ENCODE measurements around the gene AEBP1.
A peak's percentile ranks its signal among the peaks of the same experiment; 100 is the strongest.

Gene AEBP1

GRCh38 chr7:44066494-44067063 lies 37.6 kb upstream of the AEBP1 start:
- no peak for DNase-seq (ENCODE audit: low read depth in 2 of 2)

DNA sequence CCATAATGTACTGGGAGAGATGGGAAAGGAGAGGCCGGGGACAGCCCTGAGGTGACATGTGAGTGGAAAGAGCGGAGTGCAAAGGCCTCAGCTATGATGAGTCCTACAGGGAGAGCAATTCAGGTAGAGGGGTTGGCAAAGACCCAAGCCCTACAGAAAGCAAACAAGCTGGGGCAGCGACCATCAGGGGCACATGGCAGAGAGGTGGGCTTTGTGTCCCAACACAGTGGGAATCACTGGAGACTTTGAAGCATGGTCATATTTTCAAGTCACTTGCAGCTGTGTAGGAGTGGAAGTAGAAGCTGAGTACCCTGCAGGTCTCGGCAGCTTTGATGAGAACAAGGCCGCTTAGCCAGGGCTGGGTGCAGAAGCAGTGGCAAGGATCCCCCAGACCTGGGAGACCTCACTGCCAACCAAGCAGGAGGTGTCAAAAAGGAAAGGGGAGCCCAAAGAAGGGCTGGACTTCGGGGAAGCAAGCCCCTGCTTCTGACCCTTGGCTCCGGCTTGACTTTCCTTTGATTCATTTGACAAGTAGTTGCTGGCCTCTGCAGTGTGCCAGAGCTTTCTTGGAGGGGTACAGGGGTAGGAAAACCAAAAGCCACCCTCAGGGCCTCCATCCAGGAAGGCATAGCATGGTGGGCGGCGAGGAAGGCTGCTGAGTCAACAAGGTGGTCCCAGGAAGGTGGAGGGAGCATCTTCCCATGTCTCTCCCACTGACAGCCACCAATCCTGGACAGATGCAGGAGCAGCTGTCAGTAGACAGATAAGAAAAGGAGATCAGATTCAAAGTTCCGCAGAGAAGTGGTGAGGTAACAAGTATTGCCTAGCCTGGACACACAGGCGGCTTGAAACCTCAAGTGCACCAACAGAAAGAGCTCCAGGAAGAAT lies 36.8 kb upstream of the AEBP1 start:
- DNase-seq (ENCODE audit: low read depth in 2 of 2), result no peak

DNA sequence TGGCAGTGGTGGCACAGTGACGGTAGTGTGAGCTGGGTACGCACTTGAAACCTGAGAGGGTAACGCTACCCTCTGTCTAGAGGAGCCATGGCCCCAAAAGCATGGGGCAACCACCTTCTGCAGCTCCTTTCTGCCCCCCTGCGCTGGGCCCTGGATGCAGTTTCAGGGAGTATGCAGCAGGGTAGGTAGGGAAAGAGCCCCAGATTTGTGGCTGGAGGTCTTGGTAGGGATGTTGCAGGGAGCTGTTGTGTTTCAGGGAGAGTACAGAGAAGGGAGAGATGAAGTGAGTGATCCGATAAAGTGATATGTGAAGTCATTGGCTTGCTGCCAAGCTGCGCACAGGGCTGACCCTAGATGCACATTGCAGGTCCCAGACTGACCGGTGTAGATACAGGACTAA lies 36.1 kb upstream of the AEBP1 start:
- no peak for DNase-seq (ENCODE audit: low read depth in 2 of 2)

DNA sequence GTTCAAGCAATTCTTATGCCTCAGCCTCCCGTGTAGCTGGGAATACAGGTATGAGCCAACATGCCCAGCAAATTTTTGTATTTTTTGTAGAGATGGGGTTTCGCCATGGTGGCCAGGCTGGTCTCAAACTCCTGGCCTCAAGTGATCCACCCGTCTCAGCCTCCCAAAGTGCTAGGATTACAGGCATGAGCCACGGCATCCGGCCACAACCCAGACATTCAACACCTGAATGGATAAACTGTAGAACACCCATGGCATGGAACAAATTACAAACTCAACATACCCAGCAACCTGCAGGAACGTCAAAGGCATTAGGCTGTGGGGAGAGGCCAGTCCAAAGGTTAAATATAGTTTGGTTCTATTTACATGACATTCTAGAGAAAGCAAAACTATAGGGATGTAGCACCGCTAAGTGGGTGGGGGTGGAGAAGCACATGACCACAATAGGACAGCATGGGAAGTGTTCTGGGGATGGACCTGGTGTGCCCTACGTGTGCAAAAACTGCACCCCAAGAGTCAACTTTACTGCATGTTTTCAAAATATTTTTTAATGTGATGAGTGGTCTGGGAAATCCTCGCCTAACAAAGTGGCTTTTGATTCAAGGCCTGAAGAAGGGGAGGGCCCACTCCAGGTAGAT lies 32.3 kb upstream of the AEBP1 start:
- no peak for DNase-seq (ENCODE audit: low read depth in 2 of 2)

DNA sequence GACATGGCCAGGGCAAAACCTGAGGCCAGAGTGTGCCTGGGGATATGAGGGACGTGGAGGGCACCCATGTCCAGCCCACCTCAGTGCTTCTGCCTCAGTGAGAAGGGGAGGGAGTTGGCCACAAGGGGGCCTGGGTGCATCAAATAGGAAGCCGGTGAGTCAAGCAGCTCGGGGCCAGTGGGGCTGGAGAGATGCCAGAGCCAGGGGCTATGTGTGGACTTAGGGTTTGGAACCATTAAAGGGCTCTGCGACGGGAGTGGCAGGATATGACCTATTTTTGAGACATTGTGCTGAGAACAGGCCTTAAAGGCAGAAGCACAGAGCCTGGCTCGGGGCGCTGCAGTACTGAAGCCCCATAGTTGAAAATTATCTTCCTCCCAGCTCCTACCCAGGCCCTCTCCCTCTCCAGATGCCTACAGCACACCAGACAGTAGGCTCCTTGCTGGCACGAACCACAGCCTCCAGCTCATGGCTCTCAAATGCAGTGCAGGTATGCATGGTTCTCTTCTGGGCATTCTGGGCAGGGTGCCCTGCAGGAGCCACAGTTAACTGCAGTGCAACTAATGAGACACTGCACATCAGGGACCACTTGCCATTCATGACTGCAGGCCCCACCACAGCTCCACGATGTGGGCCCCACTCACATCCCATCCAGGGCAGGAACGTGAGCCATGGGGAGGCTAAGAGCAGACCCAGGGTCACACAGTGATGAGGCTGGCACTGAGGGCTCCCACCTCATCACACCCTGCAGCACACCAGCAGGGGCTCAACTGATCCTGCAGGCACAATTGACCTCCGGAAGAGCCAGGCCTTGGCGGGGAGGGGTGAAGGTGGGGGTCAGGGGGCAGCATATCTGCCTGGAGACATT lies 31.5 kb upstream of the AEBP1 start:
- no peak for DNase-seq (ENCODE audit: low read depth in 2 of 2)

DNA sequence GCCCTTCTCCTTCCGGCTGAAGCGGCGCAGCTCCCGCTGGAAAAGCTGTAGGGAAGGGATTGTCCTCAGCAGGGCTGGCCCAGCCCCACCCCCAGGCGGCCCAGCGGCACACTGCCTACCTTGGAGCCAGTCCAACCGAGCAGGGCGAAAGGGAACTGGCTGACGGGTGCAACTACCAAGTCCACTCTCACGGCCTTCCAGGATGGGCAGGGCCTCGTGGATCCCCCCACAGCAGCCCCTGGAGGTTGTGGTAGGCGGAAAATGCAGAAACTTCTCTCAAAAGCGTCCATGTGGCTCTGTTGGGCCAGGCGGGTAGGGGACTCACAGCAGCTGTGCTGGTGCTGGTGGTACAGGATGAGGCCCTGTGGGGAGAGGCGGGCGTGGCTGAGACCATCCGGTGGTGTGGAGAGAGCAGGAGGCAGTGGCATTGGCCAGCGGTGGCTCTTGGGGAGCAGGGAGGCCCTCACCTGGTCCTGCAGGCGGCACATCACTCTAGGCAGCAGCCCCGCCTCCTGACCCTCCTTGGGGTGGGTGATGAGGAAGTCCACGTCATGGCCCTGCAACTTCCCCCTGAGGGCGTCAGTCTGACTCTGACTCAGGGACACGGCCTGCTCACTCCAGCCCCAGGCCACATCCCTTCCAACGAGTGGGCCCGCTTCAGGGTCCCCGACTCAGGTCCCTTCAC lies 30.3 kb upstream of the AEBP1 start:
- DNase-seq (ENCODE audit: low read depth in 2 of 2), result no peak

GRCh38 chr7:44074349-44074695 lies 29.8 kb upstream of the AEBP1 start:
- DNase-seq (ENCODE audit: low read depth in 2 of 2), result no peak

DNA sequence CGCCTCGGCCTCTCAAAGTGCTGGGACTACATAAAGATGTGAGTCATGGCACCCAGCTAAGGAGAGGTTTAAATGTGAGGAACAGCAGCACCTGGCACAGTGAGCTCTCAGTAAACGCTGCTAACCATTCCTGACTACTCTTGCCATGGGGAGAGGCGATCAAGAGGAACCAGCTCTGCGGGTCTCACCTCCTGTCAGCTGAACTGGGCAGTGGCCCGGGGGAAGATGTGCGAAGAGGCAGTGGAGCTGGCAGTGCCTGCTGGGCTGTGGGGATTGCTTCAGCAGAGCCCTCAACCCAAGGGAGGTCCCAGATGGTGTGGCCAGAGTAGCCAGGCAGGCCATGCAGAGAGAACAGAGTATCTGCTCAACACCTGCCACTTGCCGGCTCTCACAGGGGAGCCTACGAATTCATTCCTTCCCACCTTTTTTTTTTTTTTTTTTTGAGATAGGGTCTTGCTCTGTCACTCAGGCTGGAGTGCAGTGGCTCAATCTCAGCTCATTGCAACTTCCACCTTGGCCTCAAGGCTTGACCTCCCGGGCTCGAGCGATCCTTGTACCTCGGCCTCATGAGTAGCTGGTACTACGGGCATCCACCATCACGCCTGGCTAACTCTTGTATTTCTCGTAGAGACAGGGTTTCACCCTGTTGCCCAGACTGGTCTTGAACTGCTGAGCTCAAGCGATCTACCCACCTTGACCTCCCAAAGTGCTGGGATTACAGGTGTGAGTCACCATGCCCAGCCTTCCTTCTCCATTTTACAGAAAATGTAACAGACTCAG lies 28.7 kb upstream of the AEBP1 start:
- DNase-seq (ENCODE audit: low read depth in 2 of 2), result no peak

- DNase-seq (ENCODE audit: low read depth in 2 of 2), result no peak
Observed at GRCh38 chr7:44076101-44076895, 27.8 kb upstream of the AEBP1 start.

DNA sequence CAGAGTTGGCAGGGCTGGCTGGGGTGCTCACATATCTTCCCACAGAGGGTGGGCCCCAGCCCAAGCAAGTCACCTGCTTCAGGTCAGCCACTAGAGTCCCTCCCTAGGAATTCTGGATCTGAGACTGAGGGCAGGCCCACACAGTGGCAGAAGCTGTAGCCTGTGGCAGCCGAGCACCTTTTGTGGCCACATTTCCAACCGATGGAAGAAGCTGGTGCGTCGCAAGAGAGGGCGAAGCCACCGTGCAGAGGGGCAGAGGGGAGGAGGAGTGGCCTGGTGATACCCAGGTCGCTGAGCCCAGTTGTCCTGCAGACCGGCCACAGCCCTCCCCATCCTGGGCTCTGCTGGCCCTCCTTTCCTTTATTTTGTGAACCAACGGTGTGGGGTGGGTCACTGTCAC lies 27.1 kb upstream of the AEBP1 start:
- no peak for DNase-seq (ENCODE audit: low read depth in 2 of 2)

DNA sequence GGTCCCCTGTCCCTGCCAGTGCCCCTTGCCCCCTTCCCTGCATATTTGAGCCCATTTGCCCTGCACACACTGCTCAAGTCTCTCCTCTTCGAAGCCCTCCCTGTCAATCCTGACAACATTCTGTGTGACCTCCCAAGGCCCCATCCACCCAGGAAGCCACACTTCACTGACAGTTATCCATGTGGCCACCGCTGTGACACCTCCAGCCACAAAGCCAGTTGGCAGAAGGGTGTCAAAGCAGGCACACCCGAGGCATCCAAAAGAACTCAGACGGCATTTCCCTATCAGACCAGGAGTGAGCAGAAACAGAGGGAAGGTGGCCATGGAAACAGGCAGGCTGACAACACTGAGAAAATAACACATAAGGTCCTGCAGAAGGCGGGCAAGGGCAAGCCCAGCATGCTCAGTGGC lies 26.5 kb upstream of the AEBP1 start:
- DNase-seq (ENCODE audit: low read depth in 2 of 2), result no peak

GRCh38 chr7:44078521-44078920 lies 25.6 kb upstream of the AEBP1 start:
- DNase-seq (ENCODE audit: low read depth in 2 of 2), result no peak

DNA sequence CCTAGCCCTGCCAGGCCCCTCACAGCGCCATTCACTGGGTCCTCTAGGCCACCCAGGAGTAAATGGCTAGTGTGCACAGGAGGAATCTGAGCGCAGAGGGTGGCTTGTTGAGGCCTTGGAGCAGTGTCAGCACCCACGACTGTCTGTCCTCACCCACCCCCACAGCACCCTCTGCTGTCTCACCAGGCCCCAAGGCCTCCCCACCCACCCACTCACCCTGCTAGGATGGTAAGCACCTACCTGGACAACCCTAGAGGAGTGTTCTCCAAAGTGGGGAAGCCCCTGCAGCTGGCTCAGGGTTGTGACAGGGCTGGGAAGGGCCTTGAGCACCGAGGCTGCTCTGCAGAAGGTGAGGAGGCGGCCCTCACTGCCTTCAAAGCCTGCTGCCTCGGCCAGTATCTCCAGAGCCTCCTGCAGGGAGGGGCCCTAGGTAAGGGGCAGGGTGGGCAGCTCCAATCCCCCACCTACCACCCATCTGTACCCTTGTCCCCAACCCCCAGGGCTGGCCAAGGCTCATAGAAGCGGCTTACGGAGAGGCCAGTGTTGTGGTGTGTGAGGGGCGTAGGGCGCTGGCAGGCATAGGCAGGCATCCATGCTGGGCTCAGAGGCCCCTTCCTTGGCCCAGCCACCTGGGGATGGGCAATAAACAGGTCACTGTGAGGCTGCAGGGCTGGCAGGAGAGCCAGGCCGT lies 24.7 kb upstream of the AEBP1 start:
- no peak for DNase-seq (ENCODE audit: low read depth in 2 of 2)

- DNase-seq (ENCODE audit: low read depth in 2 of 2), result no peak
Observed at GRCh38 chr7:44080118-44080517, 24.0 kb upstream of the AEBP1 start.

- DNase-seq (ENCODE audit: low read depth in 2 of 2), result no peak
Observed at GRCh38 chr7:44080686-44081265, 23.4 kb upstream of the AEBP1 start.

DNA sequence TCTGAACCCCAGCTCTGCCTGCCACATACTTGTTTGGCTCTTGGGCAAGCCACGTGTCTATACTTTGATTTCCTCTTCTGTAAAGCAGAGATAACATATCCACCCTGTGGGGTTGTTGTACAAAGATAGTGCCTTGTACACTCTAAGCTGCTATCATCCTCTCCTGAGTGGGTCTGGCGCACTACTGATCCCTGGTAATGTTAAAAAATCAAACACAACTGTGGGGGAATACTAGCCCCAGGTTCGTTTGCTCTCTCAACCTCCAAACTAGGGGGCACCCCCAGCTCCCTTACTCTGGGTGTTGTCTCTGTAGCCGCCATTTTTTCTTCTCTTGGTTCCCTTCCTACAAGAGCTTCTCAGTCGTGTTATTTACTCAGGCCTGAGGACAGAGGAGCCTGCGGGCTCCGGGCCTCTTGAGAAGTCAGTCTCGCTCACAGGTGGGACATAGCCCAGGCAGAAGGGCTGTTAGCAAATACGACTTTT lies 22.8 kb upstream of the AEBP1 start:
- DNase-seq (ENCODE audit: low read depth in 2 of 2), result no peak

DNA sequence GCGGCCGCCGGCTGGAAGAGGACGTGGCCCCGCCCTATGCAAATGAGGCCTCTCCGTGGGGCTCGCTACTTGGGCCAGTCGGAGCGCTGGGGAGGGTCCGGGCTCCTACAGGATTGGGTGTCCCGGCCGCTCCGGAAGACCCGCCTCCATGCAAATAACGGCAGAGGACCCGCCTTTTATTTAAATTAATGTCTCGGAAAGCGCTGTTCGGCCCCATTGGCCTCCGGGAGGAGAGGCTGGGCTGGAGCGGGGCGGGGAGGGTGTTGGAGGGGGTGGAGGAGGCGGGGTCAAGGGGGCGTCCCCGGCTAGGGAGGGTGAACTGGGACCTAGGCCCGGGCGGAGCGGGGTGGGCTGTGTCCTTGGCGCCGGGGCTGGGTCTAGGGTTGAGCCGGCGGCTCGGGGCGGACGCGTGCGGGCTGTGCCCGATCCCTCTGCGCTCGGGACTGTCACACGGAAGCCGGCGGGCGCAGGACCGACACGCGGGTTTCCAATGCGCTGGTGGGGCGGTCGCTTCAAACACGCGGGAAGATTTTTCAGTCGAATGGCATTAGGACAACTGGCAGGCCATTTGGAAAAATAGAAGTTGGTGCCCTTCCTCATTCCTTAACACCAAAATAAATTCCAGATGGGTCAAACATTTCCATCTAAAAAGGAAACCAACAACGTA lies 21.5 kb upstream of the AEBP1 start:
- DNase-seq (ENCODE audit: low read depth in 2 of 2), result peak; percentile 96 to 98

DNA sequence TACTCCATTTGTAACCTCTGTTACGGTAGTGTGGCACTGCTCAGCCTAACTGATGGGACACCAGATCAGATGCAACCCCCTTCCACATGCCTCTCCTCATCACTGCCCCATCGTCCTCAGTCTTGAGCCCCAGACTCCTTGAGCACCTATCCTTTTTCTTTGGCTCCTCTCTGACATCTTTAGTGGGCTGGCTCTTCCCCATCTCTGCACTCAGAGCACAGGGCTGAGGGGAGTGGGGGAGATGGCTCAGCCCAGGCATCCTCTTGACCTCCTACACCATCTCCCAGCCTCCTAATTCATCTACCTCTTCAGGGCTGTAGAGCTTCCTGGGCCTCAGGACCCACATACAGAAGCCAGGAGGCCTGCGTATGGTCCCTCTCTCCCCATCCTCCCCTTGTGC lies 20.3 kb upstream of the AEBP1 start:
- DNase-seq (ENCODE audit: low read depth in 2 of 2), result no peak
